Fibroblast of lung (primary cell): ENCODE data around the gene FMR1. TPM values are rescaled to one million over a fixed set of nuclear protein-coding genes. Genes with fewer than 3 reads are reported as not detected.

Experiments used
- DNase-seq, 2 donors: peaks; one replicate each; pipeline versions ENCODE4 v3.0.0 to v3.0.0-alpha.2; 2010; ENCODE audit warnings: low read depth in 2 of 2
- H2AFZ ChIP-seq: 2 replicates; pipeline ENCODE4 v1.5.1; 2012; ENCODE audit warnings: low read length, control low read depth, inconsistent platforms
- H3K27ac ChIP-seq: 2 replicates; pipeline ENCODE4 v1.5.1; 2011; ENCODE audit warnings: low read length, control low read depth; ENCODE audit not compliant: insufficient read depth
- H3K27me3 ChIP-seq: 2 replicates; pipeline ENCODE4 v1.5.1; 2011; ENCODE audit warnings: mild to moderate bottlenecking, low read length; ENCODE audit not compliant: control insufficient read depth, insufficient read depth
- H3K36me3 ChIP-seq: 2 replicates; pipeline ENCODE4 v1.5.1; 2011; ENCODE audit warnings: low read length; ENCODE audit not compliant: control insufficient read depth, insufficient read depth
- H3K4me1 ChIP-seq: 2 replicates; pipeline ENCODE4 v1.5.1; 2011; ENCODE audit warnings: low read length; ENCODE audit not compliant: control insufficient read depth, insufficient read depth; ENCODE audit errors: extremely low read depth
- H3K4me2 ChIP-seq: 2 replicates; pipeline ENCODE4 v1.5.1; 2011; ENCODE audit warnings: low read length, control low read depth; ENCODE audit not compliant: insufficient read depth; ENCODE audit errors: extremely low read depth
- H3K4me3 ChIP-seq, 4 experiments: fragments of 200-600 bp in 1 of 4; sonication (generic) in 1 of 4; replicated peaks in 1 of 4; 2 replicates each; pipeline ENCODE4 v1.5.1; 2011 to 2016; ENCODE audit warnings: low read length in 4 of 4, low read depth in 3 of 4, mild to moderate bottlenecking in 3 of 4, control low read depth in 2 of 4, inconsistent platforms in 1 of 4, mixed read lengths in 1 of 4; ENCODE audit not compliant: insufficient read depth in 1 of 4; ENCODE audit errors: control extremely low read depth in 1 of 4
- H3K79me2 ChIP-seq: 2 replicates; pipeline ENCODE4 v1.5.1; 2012; ENCODE audit warnings: mild to moderate bottlenecking, low read length, inconsistent platforms; ENCODE audit not compliant: control insufficient read depth, insufficient read depth
- H3K9ac ChIP-seq: 2 replicates; pipeline ENCODE4 v1.5.1; 2011; ENCODE audit warnings: mild to moderate bottlenecking, low read length, control low read depth; ENCODE audit not compliant: insufficient read depth
- H3K9me3 ChIP-seq: 2 replicates; pipeline ENCODE4 v1.5.1; 2012; ENCODE audit warnings: low read depth, low read length; ENCODE audit not compliant: control insufficient read depth, insufficient read depth
- H4K20me1 ChIP-seq: 2 replicates; pipeline ENCODE4 v1.5.1; 2011; ENCODE audit warnings: low read length; ENCODE audit not compliant: control insufficient read depth, insufficient read depth; ENCODE audit errors: extremely low read depth
- EZH2 ChIP-seq: IDR thresholded peaks from 2 replicates; pipeline ENCODE4 v1.5.1; 2012; ENCODE audit warnings: low read length, control low read depth, mild to moderate bottlenecking; ENCODE audit errors: missing control alignments
- polyA minus RNA-seq: library from RNA; depleted of rRNA, polyadenylated mRNA; stranded (reverse); fragments of >200 nt; gene quantifications from 2 replicates; pipeline ENCODE4 v1.2.3, GENCODE V29; 2011; ENCODE audit warnings: low replicate concordance
- polyA plus RNA-seq, 2 donors: library from polyadenylated mRNA; depleted of rRNA in 1 of 2; stranded (reverse) in 1 of 2; unstranded in 1 of 2; fragments of >200 nt; gene quantifications; 2 replicates each; pipeline ENCODE4 v1.2.1, GENCODE V29; 2011 to 2012; ENCODE audit warnings: missing spikeins in 1 of 2
- total RNA-seq: library from RNA; depleted of rRNA; stranded (reverse); fragments of >200 nt; gene quantifications from 2 replicates; pipeline ENCODE4 v1.2.1, GENCODE V29; 2014
- TF ChIP-seq, protein P1 (sequence below), 2 donors: IDR thresholded peaks in 1 of 2; conservative IDR thresholded peaks in 1 of 2; 1 replicate in 1 of 2; 2 replicates in 1 of 2; pipeline ENCODE4 v1.5.1; 2011 to 2012; ENCODE audit warnings: low read length in 2 of 2, control low read depth in 1 of 2, inconsistent platforms in 1 of 2, low read depth in 1 of 2, mild to moderate bottlenecking in 1 of 2

FMR1 gene
- total RNA-seq, result 34.9 and 36.5 TPM in 2 replicates
- polyA plus RNA-seq, result 24.6 and 26.1 TPM in 2 replicates
- polyA plus RNA-seq (2012), result 20.8 and 21.0 TPM in 2 replicates
- polyA minus RNA-seq, result 2.1 and 3.6 TPM in 2 replicates

DNA sequence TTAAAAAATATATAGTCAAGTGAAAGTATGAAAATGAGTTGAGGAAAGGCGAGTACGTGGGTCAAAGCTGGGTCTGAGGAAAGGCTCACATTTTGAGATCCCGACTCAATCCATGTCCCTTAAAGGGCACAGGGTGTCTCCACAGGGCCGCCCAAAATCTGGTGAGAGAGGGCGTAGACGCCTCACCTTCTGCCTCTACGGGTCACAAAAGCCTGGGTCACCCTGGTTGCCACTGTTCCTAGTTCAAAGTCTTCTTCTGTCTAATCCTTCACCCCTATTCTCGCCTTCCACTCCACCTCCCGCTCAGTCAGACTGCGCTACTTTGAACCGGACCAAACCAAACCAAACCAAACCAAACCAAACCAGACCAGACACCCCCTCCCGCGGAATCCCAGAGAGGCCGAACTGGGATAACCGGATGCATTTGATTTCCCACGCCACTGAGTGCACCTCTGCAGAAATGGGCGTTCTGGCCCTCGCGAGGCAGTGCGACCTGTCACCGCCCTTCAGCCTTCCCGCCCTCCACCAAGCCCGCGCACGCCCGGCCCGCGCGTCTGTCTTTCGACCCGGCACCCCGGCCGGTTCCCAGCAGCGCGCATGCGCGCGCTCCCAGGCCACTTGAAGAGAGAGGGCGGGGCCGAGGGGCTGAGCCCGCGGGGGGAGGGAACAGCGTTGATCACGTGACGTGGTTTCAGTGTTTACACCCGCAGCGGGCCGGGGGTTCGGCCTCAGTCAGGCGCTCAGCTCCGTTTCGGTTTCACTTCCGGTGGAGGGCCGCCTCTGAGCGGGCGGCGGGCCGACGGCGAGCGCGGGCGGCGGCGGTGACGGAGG lies at the start of gene FMR1:
Gene FMR1 (plus strand): TSS at position 728 of the 831 bp plus-strand sequence. CDS start 261 bp downstream, outside the sequence.
- Histone ChIP-seq H3K4me1 (peaks cover 2% of the 10 kb centered on the region), H3K9me3 (no peaks in the 10 kb centered on the region), H4K20me1 (no peaks in the 10 kb centered on the region), H2AFZ (peak within 1 kb of the TSS; percentile 63), H3K4me3 (peak within 1 kb of the TSS; percentile 71 to 87 (median 76)), H3K9ac (peak within 1 kb of the TSS; percentile 88), H3K27me3 (no peaks in the 10 kb centered on the region), H3K36me3 (no peaks in the 10 kb centered on the region), H3K79me2 (peaks cover 33% of the 10 kb centered on the region), H3K27ac (peak within 1 kb of the TSS; percentile 83), H3K4me2 (peak within 1 kb of the TSS; percentile 35)
- DNase-seq, result peak; percentile 82 to 91
- TF ChIP-seq EZH2, result no peak
- TF ChIP-seq, protein P1, sequence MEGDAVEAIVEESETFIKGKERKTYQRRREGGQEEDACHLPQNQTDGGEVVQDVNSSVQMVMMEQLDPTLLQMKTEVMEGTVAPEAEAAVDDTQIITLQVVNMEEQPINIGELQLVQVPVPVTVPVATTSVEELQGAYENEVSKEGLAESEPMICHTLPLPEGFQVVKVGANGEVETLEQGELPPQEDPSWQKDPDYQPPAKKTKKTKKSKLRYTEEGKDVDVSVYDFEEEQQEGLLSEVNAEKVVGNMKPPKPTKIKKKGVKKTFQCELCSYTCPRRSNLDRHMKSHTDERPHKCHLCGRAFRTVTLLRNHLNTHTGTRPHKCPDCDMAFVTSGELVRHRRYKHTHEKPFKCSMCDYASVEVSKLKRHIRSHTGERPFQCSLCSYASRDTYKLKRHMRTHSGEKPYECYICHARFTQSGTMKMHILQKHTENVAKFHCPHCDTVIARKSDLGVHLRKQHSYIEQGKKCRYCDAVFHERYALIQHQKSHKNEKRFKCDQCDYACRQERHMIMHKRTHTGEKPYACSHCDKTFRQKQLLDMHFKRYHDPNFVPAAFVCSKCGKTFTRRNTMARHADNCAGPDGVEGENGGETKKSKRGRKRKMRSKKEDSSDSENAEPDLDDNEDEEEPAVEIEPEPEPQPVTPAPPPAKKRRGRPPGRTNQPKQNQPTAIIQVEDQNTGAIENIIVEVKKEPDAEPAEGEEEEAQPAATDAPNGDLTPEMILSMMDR (conservative IDR thresholded peaks at IDR 0.05 in 1 of 2, IDR thresholded peaks at IDR 0.05 in 1 of 2; ENCODE audit: low read depth in 1 of 2, low read length in 2 of 2), result no peak

GRCh38 chrX:147875866-147876596 lies 35.7 kb upstream of the FMR1 start:
- Histone ChIP-seq H3K4me1 (no peaks in the 10 kb centered on the region), H3K9ac (no peak overlapping the region), H3K79me2 (no peaks in the 10 kb centered on the region), H4K20me1 (no peaks in the 10 kb centered on the region), H3K36me3 (no peaks in the 10 kb centered on the region), H3K9me3 (no peaks in the 10 kb centered on the region), H3K4me2 (no peak overlapping the region), H3K27me3 (no peaks in the 10 kb centered on the region), H3K4me3 (no peak overlapping the region), H2AFZ (no peak overlapping the region), H3K27ac (no peak overlapping the region)
- DNase-seq, result no peak
- no peak for TF ChIP-seq EZH2
- TF ChIP-seq, protein P1 (conservative IDR thresholded peaks at IDR 0.05 in 1 of 2, IDR thresholded peaks at IDR 0.05 in 1 of 2; ENCODE audit: low read depth in 1 of 2, low read length in 2 of 2), result no peak
